Measurements from ENCODE around the gene EHD2.
A peak's percentile ranks its signal among the peaks of the same experiment; 100 is the strongest.
"Not testable (repeated sequence)": the region's sequence is repeated elsewhere in the genome, so short reads cannot be mapped to it uniquely, and the experiment has no call there.

Gene EHD2

GRCh38 chr19:47779524-47780214, 66.4 kb downstream of the EHD2 start:
- no peak for DNase-seq (ENCODE audit: extremely low read depth, low read depth)
- TF ChIP-seq, protein P1, sequence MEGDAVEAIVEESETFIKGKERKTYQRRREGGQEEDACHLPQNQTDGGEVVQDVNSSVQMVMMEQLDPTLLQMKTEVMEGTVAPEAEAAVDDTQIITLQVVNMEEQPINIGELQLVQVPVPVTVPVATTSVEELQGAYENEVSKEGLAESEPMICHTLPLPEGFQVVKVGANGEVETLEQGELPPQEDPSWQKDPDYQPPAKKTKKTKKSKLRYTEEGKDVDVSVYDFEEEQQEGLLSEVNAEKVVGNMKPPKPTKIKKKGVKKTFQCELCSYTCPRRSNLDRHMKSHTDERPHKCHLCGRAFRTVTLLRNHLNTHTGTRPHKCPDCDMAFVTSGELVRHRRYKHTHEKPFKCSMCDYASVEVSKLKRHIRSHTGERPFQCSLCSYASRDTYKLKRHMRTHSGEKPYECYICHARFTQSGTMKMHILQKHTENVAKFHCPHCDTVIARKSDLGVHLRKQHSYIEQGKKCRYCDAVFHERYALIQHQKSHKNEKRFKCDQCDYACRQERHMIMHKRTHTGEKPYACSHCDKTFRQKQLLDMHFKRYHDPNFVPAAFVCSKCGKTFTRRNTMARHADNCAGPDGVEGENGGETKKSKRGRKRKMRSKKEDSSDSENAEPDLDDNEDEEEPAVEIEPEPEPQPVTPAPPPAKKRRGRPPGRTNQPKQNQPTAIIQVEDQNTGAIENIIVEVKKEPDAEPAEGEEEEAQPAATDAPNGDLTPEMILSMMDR (IDR thresholded peaks at IDR 0.05; ENCODE audit: low read depth, low read length, missing control alignments): no peak
- peak overlapping the region; percentile 89 for H3K4me3 ChIP-seq (replicated peaks; ENCODE audit: low read depth, low read length)

DNA sequence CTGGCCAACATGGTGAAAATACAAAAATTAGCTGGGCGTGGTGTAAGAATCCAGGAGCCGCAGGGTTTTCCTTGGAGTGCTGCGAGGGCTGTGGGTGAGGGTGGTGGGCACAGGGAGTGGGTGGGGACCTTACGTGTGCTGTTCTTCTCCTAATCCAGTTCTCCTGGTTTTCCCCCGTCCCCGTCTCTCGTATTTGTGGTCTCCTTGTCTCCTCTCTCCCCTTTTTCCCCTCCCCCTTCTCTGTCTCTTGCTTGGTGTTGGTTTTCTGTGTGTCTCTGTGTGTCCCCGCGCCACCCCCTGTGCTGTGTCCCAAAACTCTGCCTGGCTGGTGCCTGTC, 67.0 kb downstream of the EHD2 start:
- TF ChIP-seq, protein P1 (IDR thresholded peaks at IDR 0.05; ENCODE audit: low read depth, low read length, missing control alignments): no peak
- peak overlapping the region; percentile 89 for H3K4me3 ChIP-seq (replicated peaks; ENCODE audit: low read depth, low read length)
- DNase-seq (ENCODE audit: extremely low read depth, low read depth): no peak

- TF ChIP-seq, protein P1 (IDR thresholded peaks at IDR 0.05; ENCODE audit: low read depth, low read length, missing control alignments): no peak
- no peak overlapping the region for H3K4me3 ChIP-seq (replicated peaks; ENCODE audit: low read depth, low read length)
- DNase-seq (ENCODE audit: extremely low read depth, low read depth): no peak
These were observed 68.5 kb downstream of the EHD2 start for GRCh38 chr19:47781590-47782262.

DNA sequence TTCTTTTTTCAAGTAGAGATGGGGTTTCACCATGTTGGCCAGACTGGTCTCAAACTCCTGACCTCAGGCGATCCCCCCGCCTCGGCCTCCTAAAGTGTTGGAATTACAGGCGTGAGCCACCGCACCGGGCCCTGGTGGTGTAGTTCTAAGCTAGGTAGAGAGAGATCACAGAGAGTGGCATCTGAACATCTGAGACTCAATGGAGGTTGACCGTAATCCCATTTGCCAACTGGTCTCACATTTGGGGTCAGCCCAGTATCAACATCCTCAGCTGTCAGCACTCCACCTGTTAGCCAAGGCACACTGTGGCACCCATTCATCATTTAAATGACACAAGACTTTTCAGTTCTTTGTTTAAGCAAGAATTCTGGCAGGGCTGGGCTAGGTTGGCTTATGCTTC, 73.3 kb downstream of the EHD2 start:
- DNase-seq (ENCODE audit: extremely low read depth, low read depth): no peak
- TF ChIP-seq, protein P1 (IDR thresholded peaks at IDR 0.05; ENCODE audit: low read depth, low read length, missing control alignments): no peak
- H3K4me3 ChIP-seq (replicated peaks; ENCODE audit: low read depth, low read length): no peak overlapping the region

DNA sequence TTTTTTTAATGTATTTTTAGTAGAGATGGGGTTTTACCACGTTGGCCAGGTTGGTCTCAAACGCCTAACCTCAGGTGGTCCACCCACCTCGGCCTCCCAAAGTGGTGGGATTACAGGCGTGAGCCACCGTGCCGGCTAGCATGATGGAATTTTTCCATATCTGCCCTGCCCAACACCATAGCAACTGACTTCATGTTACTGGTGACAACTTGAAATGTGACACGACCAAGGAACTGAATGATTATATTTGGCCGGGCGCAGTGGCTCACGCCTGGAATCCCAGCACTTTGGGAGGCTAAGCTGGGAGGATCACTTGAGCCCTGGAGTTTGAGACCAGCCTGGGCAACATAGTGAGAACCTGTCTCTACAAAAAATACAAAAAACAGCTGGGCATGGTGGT, 74.1 kb downstream of the EHD2 start:
- DNase-seq (ENCODE audit: extremely low read depth, low read depth); H3K4me3 ChIP-seq (replicated peaks; ENCODE audit: low read depth, low read length): not testable (repeated sequence)

GRCh38 chr19:47789811-47790210, 76.6 kb downstream of the EHD2 start:
- not testable (repeated sequence) for H3K4me3 ChIP-seq (replicated peaks; ENCODE audit: low read depth, low read length); DNase-seq (ENCODE audit: extremely low read depth, low read depth)

DNA sequence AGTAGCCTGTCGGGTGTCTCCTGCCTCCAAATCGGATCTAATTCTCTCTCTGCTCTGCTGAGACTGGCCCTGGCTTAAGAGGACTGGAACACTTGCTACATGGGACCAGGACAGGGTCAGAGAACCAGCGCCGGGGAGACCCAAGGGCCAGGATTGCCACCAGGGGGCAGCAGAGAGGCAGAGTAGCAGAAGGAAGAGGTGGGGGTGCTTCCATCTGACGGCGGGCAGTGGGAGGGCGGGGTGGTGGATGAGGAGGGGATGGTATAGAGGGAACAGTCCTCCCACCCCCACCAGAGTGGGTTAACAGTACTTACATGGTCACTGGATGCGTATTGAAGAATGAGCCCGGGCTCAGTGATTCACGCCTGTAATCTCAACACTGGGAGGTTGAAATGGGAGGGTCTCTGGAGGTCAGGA, 77.2 kb downstream of the EHD2 start:
- peak; percentile 24 for DNase-seq (ENCODE audit: extremely low read depth, low read depth)

More for the DNA sequence above, 77.2 kb downstream of the EHD2 start:
- TF ChIP-seq, protein P1 (IDR thresholded peaks at IDR 0.05; ENCODE audit: low read depth, low read length, missing control alignments): peak; percentile 88
- H3K4me3 ChIP-seq (replicated peaks; ENCODE audit: low read depth, low read length): no peak overlapping the region
